HEK293 (cell line): ENCODE data around the gene SKIC8.

Experiments
- CTCF ChIP-seq: fragments of 450-650 bp; formaldehyde crosslinking; IDR thresholded peaks from 2 replicates; pipeline ENCODE4 v1.5.1; 2016; ENCODE audit warnings: missing biosample characterization, missing genetic modification characterization
- EGR2 ChIP-seq: fragments of 450-650 bp; formaldehyde crosslinking; IDR thresholded peaks from 2 replicates; pipeline ENCODE4 v1.5.1; 2016; ENCODE audit warnings: low read depth, missing biosample characterization, missing genetic modification characterization
- MZF1 ChIP-seq: fragments of 450-650 bp; formaldehyde crosslinking; IDR thresholded peaks from 2 replicates; pipeline ENCODE4 v1.5.1; 2017; ENCODE audit warnings: missing biosample characterization, missing genetic modification characterization, borderline replicate concordance
- PRDM10 ChIP-seq: fragments of 450-650 bp; formaldehyde crosslinking; IDR thresholded peaks from 2 replicates; pipeline ENCODE4 v1.5.1; 2016; ENCODE audit warnings: missing biosample characterization, missing genetic modification characterization
- SP7 ChIP-seq: fragments of 450-650 bp; formaldehyde crosslinking; IDR thresholded peaks from 2 replicates; pipeline ENCODE4 v1.5.1; 2016; ENCODE audit warnings: missing biosample characterization, missing genetic modification characterization
- WT1 ChIP-seq: fragments of 450-650 bp; formaldehyde crosslinking; IDR thresholded peaks from 2 replicates; pipeline ENCODE4 v1.5.1; 2016; ENCODE audit warnings: missing biosample characterization, missing genetic modification characterization
- ZNF140 ChIP-seq: fragments of 450-650 bp; formaldehyde crosslinking; IDR thresholded peaks from 2 replicates; pipeline ENCODE4 v1.5.1; 2016; ENCODE audit warnings: missing biosample characterization, missing genetic modification characterization
- ZNF274 ChIP-seq, 2 experiments: fragments of 200-500 bp in 1 of 2; fragments of 450-650 bp in 1 of 2; sonication (Bioruptor generic) in 1 of 2; formaldehyde crosslinking in 1 of 2; IDR thresholded peaks; 2 replicates each; pipeline versions ENCODE4 v1.5.1 to v1.6.1; 2014 to 2016; ENCODE audit warnings: borderline replicate concordance in 1 of 2, inconsistent platforms in 1 of 2, low read length in 1 of 2, missing biosample characterization in 1 of 2, missing genetic modification characterization in 1 of 2
- ZNF660 ChIP-seq: fragments of 450-650 bp; IDR thresholded peaks from 2 replicates; pipeline ENCODE4 v1.5.1; 2018; ENCODE audit warnings: missing biosample characterization, mild to moderate bottlenecking, missing genetic modification characterization
- TF ChIP-seq, protein P1 (sequence below): fragments of 450-650 bp; formaldehyde crosslinking; IDR thresholded peaks from 2 replicates; pipeline ENCODE4 v1.5.1; 2017; ENCODE audit warnings: missing biosample characterization, mild to moderate bottlenecking, missing genetic modification characterization, moderate library complexity

DNA sequence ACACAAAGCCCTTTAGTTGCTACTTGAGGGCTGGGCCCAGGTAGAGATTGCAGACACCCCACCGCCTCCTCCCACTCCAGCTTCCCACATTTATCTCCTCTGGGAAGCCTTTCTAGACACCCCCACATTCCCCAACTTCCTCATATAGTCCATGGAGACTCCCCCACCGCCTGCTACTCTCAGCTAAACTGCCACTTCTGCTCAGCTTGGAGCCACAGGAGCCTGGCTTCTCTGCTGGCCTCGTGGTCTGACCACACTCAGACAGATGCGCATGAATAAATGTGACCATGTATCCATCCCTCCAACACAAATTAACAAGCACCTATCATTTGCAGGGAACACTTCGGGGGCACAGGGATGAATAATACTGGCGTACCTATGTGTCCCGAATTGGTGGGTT is 54.5 kb downstream of the SKIC8 start:
- TF ChIP-seq PRDM10 (tag by site-specific recombination): no peak
- TF ChIP-seq CTCF (tag by site-specific recombination): no peak
- TF ChIP-seq, protein P1, sequence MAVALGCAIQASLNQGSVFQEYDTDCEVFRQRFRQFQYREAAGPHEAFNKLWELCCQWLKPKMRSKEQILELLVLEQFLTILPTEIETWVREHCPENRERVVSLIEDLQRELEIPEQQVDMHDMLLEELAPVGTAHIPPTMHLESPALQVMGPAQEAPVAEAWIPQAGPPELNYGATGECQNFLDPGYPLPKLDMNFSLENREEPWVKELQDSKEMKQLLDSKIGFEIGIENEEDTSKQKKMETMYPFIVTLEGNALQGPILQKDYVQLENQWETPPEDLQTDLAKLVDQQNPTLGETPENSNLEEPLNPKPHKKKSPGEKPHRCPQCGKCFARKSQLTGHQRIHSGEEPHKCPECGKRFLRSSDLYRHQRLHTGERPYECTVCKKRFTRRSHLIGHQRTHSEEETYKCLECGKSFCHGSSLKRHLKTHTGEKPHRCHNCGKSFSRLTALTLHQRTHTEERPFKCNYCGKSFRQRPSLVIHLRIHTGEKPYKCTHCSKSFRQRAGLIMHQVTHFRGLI: no peak
- peak; percentile 26; the same call in 1 of the 2 replicates for TF ChIP-seq EGR2 (tag by site-specific recombination)
- TF ChIP-seq ZNF274 (IDR thresholded peaks at IDR 0.05; ENCODE audit: low read length): no peak
- TF ChIP-seq ZNF274 (tag by site-specific recombination; IDR thresholded peaks at IDR 0.05; ENCODE audit: borderline replicate concordance): no peak
- no peak for TF ChIP-seq ZNF660 (tag by site-specific recombination)
- TF ChIP-seq ZNF140 (tag by site-specific recombination): no peak
- TF ChIP-seq SP7 (tag by site-specific recombination): no peak
- no peak for TF ChIP-seq MZF1 (tag by site-specific recombination)
- no peak for TF ChIP-seq WT1 (tag by site-specific recombination)
